Left ventricle myocardium inferior (tissue), 1 donor: ENCODE results near the gene DMC1. TPM values are rescaled to one million over a fixed set of nuclear protein-coding genes. Genes with fewer than 3 reads are reported as not detected.
A peak's percentile ranks its signal among the peaks of the same experiment; 100 is the strongest.

Experiments
- DNase-seq: peaks from one replicate; pipeline ENCODE4 v3.0.0-alpha.2; 2020
- H3K27ac ChIP-seq: fragments of 200-600 bp; replicated peaks from 2 replicates; pipeline ENCODE4 v1.8.0; 2021
- H3K27me3 ChIP-seq: fragments of 200-600 bp; 2 replicates; pipeline ENCODE4 v1.8.0; 2021; ENCODE audit warnings: low read depth
- H3K36me3 ChIP-seq: fragments of 200-600 bp; 2 replicates; pipeline ENCODE4 v1.8.0; 2021
- H3K4me1 ChIP-seq: fragments of 200-600 bp; 2 replicates; pipeline ENCODE4 v1.8.0; 2021
- H3K4me3 ChIP-seq: fragments of 200-600 bp; 2 replicates; pipeline ENCODE4 v1.8.0; 2021; ENCODE audit warnings: mild to moderate bottlenecking, moderate library complexity
- H3K9me3 ChIP-seq: fragments of 200-600 bp; replicated peaks from 2 replicates; pipeline ENCODE4 v1.8.0; 2021
- intact Hi-C: fragments of 100-400 bp; cut with micrococcal nuclease; formaldehyde crosslinking; loops from one replicate; pipeline ENCODE4 v1.11.0; 2022
- total RNA-seq: library from RNA; stranded (reverse); fragmentation: NEBNext Ultra II Directional; extraction: Animal tissue kit (Norgen Biotek cat#: 25700); gene quantifications from one replicate; pipeline ENCODE4 v1.2.1, GENCODE V29; 2021
- TF ChIP-seq, protein P1 (sequence below): fragments of 200-600 bp; IDR thresholded peaks from 2 replicates; pipeline ENCODE4 v1.8.0; 2021; ENCODE audit warnings: antibody characterized with exemption, mild to moderate bottlenecking, borderline replicate concordance
- donor health status: DM: no; HTN: yes; CAD: no; lungs with severe emphysema.

DMC1 gene
- total RNA-seq, 1 donor from 2014 or later = 1.0 TPM

DNA sequence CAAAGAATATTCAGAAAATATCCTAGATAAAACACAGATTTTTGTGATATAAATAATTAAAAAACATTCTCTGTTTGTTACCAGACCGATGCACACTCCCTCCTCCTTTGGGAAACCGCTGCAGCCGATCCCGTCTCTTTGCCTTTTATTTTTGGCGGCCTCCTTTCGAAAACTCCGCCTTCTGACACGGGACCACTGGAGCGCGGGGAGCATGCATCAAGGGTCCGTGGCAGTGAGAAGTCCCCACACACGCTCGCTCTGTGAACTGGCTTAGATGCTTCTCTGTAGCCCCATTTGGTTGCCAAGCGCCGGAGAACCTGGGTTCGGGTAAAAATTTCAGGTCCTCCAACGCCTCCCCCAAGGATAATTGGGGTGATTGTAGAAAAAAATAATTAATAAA is 80.8 kb downstream of the DMC1 start:
- Histone ChIP-seq H3K4me1 (peaks cover 67% of the 10 kb centered on the region), H3K27ac (peak overlapping the region; percentile 78), H3K9me3 (no peaks in the 10 kb centered on the region), H3K27me3 (no peaks in the 10 kb centered on the region), H3K4me3 (no peak overlapping the region), H3K36me3 (peaks cover 100% of the 10 kb centered on the region)
- intact Hi-C loops = no loop called here
- TF ChIP-seq, protein P1, sequence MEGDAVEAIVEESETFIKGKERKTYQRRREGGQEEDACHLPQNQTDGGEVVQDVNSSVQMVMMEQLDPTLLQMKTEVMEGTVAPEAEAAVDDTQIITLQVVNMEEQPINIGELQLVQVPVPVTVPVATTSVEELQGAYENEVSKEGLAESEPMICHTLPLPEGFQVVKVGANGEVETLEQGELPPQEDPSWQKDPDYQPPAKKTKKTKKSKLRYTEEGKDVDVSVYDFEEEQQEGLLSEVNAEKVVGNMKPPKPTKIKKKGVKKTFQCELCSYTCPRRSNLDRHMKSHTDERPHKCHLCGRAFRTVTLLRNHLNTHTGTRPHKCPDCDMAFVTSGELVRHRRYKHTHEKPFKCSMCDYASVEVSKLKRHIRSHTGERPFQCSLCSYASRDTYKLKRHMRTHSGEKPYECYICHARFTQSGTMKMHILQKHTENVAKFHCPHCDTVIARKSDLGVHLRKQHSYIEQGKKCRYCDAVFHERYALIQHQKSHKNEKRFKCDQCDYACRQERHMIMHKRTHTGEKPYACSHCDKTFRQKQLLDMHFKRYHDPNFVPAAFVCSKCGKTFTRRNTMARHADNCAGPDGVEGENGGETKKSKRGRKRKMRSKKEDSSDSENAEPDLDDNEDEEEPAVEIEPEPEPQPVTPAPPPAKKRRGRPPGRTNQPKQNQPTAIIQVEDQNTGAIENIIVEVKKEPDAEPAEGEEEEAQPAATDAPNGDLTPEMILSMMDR = no peak
- DNase-seq = no peak

GRCh38 chr22:38487946-38488345 is 82.0 kb downstream of the DMC1 start:
- no peaks in the 10 kb centered on the region for H3K9me3 ChIP-seq
- peaks cover 100% of the 10 kb centered on the region for H3K36me3 ChIP-seq
- no peaks in the 10 kb centered on the region for H3K27me3 ChIP-seq
- TF ChIP-seq, protein P1 = no peak
- H3K4me3 ChIP-seq = no peak overlapping the region
- H3K4me1 ChIP-seq = peaks cover 55% of the 10 kb centered on the region
- no peak overlapping the region for H3K27ac ChIP-seq
- intact Hi-C loops = no loop called here
- no peak for DNase-seq

DNA sequence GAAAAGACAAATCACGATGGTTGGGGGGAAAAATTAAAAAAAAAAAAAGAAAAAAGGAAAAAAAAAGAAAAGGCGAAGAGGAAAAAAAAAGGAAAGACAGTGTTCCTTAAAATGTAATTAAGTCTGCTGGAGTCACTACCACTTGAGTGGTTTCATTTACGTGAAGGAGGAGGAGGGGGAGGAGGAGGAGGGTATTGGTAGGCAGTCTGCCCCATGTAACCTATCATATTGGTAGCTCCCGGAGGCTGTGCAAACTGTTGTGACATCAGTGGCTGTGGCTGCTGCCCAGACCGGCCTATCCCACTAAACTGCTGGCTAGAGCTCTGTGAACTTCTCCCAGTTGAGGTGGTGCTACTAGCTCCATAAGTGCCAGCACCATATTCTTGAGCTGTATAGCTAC is 84.2 kb downstream of the DMC1 start:
- no peak for DNase-seq
- H3K27me3 ChIP-seq = no peaks in the 10 kb centered on the region
- peaks cover 34% of the 10 kb centered on the region for H3K4me1 ChIP-seq
- no peak overlapping the region for H3K4me3 ChIP-seq
- H3K9me3 ChIP-seq = no peaks in the 10 kb centered on the region
- peaks cover 100% of the 10 kb centered on the region for H3K36me3 ChIP-seq
- intact Hi-C loops = no loop called here
- no peak overlapping the region for H3K27ac ChIP-seq
- TF ChIP-seq, protein P1 = no peak

GRCh38 chr22:38484244-38484643 is 85.7 kb downstream of the DMC1 start:
- Histone ChIP-seq H3K27ac (no peak overlapping the region), H3K36me3 (peaks cover 96% of the 10 kb centered on the region), H3K27me3 (no peaks in the 10 kb centered on the region), H3K4me3 (no peak overlapping the region), H3K9me3 (no peaks in the 10 kb centered on the region), H3K4me1 (peaks cover 23% of the 10 kb centered on the region)
- DNase-seq = no peak
- intact Hi-C loops = no loop called here
- TF ChIP-seq, protein P1 = no peak

- TF ChIP-seq, protein P1 = no peak
- H3K9me3 ChIP-seq = no peaks in the 10 kb centered on the region
- intact Hi-C loops = no loop called here
These were observed 87.2 kb downstream of the DMC1 start for GRCh38 chr22:38482662-38483308.

More at GRCh38 chr22:38482662-38483308, 87.2 kb downstream of the DMC1 start:
- H3K4me3 ChIP-seq = no peak overlapping the region
- peaks cover 21% of the 10 kb centered on the region for H3K4me1 ChIP-seq
- no peak for DNase-seq
- no peak overlapping the region for H3K27ac ChIP-seq
- H3K27me3 ChIP-seq = no peaks in the 10 kb centered on the region
- H3K36me3 ChIP-seq = peaks cover 82% of the 10 kb centered on the region
